ENCODE results near the gene UBN1.

DNA sequence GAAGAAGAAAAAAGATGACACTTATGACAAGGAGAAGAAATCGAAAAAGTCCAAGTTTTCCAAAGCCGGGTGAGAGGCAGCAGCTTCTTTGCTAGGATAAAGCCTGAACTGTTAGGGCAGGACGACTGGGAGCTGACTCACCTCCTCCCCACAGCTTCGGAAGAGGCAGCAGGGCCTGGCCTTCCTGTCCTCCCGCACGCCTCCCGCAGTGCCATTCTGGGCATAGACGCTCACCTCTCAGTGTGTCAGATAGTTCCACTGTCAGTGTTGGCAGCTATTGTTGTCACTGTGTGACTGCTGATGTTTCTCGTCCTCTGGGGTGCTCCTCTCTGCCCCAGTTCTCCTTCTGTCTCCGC is 12.6 kb downstream of the UBN1 start:
- TF ChIP-seq POLR2A (IDR thresholded peaks at IDR 0.05) (no peak), CTCF (IDR thresholded peaks at IDR 0.05) (no peak)

All from Peyer's patch (tissue), 4 donors.